Renal cortical epithelial cell (primary cell): ENCODE measurements around the gene PDE4B. TPM values are rescaled to one million over a fixed set of nuclear protein-coding genes. Genes with fewer than 3 reads are reported as not detected.

Experiments
- DNase-seq: peaks from one replicate; pipeline ENCODE4 v3.0.0-alpha.2; 2011; ENCODE audit warnings: low read depth
- total RNA-seq: library from RNA; depleted of rRNA; stranded (reverse); fragments of >200 nt; gene quantifications from 2 replicates; pipeline ENCODE4 v1.2.3, GENCODE V29; 2014

The PDE4B gene
- total RNA-seq, 1 donor from 2014 or later: 0.70 TPM

DNA sequence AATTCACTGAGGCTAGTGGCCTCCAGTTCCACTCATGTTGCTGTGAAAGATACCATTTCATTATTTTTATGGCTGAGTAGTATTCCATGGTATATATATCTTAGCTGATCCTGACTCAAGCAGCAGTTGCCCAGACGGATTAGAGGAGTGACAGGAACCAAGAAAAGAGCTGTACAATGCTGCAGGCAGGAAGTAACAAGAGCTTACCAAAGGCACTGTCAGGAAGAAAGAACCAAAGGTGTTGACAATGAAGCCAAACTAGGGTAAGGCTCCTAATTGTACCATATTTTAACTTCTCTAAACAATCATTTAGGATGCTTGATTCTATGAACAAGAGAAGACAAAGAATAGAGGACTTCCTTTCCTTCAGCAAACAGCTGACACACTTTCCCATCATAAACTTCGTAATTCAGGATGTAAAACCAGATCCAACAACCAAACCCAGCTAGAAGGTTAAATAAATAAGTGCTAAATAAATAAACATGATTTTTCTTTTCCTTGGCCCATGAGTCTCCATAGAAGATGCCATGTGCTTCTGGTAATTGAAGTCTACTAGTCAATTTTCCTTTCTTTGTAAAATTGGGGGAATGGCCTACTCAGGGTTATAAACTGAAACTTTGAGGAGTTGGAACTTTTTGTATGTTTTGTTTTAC lies 493.0 kb downstream of the PDE4B start:
- no peak for DNase-seq

GRCh38 chr1:66286307-66286706 lies 493.6 kb downstream of the PDE4B start:
- DNase-seq: no peak

DNA sequence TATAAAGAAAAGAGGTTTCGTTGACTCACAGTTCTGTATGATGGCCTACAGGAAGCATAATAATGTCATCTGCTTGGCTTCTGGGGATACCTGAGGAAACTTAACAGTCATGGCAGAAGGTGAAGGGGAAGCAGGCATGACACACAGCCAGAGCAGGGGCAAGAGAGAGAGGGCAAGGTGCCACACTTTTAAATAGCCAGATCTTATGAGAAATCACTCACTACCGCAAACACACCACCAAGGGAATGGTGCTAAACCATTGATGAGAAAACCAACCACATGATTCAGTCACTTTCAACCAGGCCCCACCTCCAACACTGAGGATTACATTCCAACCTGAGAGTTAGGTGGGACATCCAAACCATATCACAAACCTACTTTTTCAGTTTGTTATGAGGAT lies 495.4 kb downstream of the PDE4B start:
- DNase-seq: peak; percentile 33

DNA sequence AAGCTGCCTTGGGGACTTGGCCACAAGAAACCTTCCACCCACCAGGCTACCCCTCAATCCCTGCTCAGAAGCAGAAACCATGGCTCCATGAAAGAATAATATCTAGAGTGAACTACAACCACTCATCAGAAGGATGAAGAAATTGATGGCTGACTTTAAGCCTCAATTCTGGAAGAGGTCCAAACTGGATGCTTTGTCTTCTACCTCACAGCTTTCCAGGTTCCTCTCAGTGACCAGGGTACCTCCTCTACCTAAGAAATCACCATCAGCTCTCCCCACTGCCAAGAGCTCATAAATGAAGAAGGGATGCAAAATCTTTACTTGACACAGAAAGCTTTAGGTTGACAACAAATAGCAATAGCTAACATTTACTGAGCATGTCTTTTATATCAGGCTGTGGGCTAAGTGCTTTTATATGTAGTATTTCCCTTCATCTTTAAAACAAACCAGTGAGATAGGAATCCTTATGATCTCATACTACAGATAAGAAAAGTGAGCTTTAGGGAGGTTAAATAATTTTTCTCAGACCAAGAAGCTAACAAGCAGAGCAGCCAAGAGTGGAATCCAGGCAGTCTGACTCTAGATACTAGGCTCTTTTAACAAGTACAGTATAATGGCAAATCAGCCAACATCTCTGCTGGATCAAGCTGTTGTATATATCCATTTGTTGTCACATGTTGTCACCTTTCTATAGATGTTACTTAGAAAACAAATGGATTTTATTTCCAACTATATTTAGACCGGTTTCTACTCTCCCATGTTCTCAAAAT lies 498.3 kb downstream of the PDE4B start:
- DNase-seq: no peak

DNA sequence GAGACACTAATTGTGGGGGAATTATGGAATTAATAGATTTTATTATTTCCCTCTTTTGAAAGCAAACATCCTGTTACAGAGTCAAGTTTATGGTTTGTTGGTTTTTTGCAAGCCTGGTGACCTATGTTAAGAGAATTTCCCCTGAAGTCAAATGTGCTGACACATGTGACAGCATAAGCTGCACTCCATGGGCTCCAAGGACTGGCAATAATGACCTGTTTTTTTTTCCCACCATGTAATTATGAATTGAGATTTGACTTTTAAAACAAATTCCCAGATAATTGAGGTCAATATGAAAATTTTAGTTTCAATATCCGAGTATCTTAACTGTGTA lies 498.8 kb downstream of the PDE4B start:
- DNase-seq: peak; percentile 56

GRCh38 chr1:66292305-66292704 lies 499.6 kb downstream of the PDE4B start:
- DNase-seq: no peak

GRCh38 chr1:66292944-66293343 lies 500.2 kb downstream of the PDE4B start:
- peak; percentile 65 for DNase-seq

- peak; percentile 83 for DNase-seq
Observed at GRCh38 chr1:66294707-66295370, 502.1 kb downstream of the PDE4B start.

DNA sequence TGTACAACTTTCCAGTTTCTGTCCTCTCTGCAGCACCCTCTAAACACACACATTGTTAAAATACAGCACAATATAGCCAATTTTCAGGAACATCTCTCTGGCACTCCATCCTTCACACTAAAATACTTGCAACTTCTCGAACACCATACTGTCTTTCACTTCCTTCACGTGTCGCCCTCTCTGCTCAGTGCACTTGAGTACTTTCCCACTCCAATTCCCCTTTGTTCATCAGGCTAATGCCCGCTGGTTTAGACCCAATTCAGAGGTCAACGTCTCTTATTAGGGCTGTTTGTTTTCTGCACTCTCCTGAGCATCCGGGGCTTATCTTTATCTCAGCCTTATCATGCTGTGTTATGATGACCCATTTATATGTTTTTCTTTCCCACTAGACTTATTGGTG lies 503.1 kb downstream of the PDE4B start:
- no peak for DNase-seq

GRCh38 chr1:66296370-66296769 lies 503.7 kb downstream of the PDE4B start:
- DNase-seq: no peak

DNA sequence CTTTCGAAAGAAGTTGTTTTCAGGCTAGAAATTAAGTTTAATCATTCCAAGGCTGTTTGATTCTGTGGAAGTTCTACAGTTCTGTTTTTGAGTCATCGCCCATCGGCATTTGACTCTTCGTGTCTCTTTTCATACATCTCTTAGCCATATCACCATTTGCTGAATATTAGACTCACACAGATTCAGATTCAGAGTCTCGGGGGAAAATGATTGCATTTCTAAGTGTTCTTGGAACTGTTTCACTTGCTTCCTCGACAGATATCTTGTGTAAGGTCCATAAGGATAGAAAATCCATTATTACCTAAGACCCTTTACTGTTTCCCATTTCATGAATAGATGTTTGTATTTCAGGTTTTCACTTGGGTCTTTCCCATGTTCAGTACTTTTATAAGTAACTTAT lies 504.3 kb downstream of the PDE4B start:
- peak; percentile 33 for DNase-seq

GRCh38 chr1:66298464-66298863 lies 505.8 kb downstream of the PDE4B start:
- DNase-seq: peak; percentile 64

DNA sequence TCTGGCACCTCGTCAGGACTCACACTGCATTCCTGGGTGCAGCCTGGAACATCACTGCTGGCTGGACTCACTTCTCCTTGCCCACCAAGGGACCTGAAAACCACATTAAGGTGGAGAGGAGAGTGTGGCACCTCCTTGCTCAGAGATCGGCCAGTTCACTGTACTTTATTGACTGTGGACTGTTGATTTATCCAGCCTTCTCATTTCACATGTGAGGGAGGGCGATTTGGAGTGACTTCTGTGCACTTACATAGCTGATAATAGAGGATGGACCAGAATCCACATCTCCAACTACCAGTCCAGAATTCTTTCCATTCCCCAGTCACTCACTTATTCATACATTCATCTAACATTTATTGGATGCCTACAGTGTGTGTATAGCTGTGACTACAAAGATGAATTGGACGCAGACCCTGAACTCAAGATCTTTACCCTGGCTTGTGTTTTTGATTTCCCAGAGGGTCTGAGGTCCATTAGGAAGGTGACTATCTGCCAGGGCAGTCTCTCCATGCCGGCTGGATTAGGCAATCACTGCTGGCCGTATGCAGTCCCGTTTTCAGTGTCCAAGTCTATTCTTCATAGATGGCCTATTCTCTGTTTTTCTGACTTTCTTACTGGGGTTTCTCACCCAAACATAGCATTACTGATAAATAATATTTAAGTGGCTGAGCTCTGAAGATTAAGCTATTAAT lies 507.7 kb downstream of the PDE4B start:
- no peak for DNase-seq

- DNase-seq: peak; percentile 51
Observed at GRCh38 chr1:66300972-66301451, 508.3 kb downstream of the PDE4B start.

- no peak for DNase-seq
Observed at GRCh38 chr1:66302184-66302742, 509.6 kb downstream of the PDE4B start.

DNA sequence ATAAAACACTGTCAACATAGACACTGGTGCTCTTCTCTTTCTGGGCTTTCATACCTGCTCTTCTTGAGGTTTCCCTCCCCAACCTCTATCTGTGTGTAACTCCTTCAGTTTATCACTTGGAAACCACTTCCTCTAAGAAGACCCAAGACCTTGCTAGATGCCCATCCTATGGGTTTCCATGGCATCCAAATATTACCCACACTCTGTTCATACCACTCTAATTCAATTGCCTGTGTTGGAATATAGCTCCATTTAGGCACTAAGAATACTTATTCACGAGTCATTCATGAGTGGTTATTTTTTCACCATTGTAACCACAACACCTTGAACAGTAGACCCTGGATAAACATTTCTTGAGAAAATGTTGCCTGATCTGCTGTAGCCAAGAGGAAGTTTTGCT lies 510.1 kb downstream of the PDE4B start:
- DNase-seq: peak; percentile 93

DNA sequence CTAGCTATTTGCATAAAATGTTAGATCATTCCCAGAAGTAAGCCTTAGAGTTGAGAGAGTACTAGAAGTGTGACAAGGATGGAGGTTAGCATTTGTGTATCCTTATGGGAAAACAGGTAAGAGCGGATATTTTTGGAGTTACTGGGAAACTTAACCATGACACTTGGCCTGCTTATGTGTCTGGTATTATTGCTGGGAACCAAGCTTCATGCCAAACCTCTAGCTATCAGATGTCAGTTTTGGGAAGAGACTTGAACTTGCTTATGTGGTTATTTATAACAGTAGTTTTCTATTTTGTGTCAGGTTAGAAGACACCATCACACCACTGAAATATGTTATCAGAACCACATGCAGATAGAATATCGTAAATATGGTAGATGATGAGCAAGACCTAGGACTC lies 511.0 kb downstream of the PDE4B start:
- DNase-seq: no peak

DNA sequence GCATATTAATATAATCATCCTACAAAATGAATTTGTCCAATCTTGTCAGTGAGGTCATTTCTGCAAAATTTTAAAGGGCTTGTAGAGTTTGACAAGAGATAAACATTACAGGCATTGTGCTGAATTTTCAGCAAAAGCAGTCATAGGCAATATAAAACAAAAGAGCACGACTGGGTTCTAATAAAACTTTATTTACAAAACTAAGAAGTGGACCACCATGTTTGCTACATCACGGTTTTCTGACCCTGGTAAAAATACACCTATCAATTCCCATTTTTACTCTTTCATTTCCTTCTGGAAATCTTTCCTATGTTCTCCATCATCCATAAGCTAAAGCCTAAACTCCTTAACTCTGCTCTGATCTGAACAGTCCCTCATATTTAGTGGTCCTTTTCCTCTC lies 511.4 kb downstream of the PDE4B start:
- DNase-seq: no peak

GRCh38 chr1:66305927-66306326 lies 513.2 kb downstream of the PDE4B start:
- no peak for DNase-seq

GRCh38 chr1:66309006-66309741 lies 516.5 kb downstream of the PDE4B start:
- DNase-seq: no peak

- DNase-seq: no peak
Observed at GRCh38 chr1:66311092-66311491, 518.4 kb downstream of the PDE4B start.
